ENCODE results near the gene LBH. TPM values are rescaled to one million over a fixed set of nuclear protein-coding genes. Genes with fewer than 3 reads are reported as not detected.
A peak's percentile ranks its signal among the peaks of the same experiment; 100 is the strongest.

The LBH gene
- total RNA-seq, 1 donor from 2014 or later, result 56.4 TPM

GRCh38 chr2:30235008-30235655, 3.8 kb downstream of the LBH start:
- no peak for DNase-seq

GRCh38 chr2:30235859-30236535, 4.7 kb downstream of the LBH start:
- no peak for DNase-seq

- no peak for DNase-seq
These were observed 5.4 kb downstream of the LBH start for GRCh38 chr2:30236591-30237238.

- no peak for DNase-seq
These were observed 6.1 kb downstream of the LBH start for GRCh38 chr2:30237239-30237965.

DNA sequence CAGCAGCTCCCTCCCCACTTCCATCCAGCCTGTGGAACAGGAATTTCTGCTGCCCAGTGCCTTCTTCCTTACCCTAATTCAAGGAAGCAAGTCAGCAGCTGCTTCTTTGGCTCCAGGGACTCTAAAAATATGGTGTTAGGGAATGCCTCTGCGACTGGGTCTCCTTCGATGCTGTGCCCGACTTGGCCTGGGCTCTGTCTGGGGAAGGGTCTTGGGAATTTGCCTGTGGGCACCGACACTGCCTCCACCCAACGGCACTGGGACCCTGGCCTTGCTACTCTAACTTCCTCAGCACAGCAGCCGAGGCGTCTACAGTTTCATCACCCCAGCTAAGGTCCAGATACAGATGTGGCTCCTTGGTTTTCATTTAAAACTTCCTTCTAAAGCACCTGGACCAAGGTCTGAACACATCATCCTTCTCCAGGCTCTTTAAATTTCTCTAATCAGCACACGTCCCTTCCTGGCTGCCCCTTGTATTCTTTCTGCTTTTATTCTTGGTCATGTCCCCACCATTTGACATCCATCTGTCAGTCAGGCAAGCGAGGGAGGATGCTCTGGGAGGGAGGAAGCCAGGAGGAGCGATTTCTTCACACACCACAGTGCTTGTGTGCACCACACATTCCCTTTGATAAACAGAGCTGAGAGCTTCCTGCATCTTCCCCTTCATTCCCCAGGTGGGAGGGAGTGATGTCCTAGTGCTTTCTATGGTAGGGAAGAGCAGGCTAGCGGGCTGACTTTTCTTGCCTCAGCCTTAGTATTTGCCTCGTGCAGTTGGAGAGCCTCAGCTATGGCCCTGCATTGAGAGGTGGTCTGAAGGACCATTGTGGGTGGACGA, 6.8 kb downstream of the LBH start:
- no peak for DNase-seq

DNA sequence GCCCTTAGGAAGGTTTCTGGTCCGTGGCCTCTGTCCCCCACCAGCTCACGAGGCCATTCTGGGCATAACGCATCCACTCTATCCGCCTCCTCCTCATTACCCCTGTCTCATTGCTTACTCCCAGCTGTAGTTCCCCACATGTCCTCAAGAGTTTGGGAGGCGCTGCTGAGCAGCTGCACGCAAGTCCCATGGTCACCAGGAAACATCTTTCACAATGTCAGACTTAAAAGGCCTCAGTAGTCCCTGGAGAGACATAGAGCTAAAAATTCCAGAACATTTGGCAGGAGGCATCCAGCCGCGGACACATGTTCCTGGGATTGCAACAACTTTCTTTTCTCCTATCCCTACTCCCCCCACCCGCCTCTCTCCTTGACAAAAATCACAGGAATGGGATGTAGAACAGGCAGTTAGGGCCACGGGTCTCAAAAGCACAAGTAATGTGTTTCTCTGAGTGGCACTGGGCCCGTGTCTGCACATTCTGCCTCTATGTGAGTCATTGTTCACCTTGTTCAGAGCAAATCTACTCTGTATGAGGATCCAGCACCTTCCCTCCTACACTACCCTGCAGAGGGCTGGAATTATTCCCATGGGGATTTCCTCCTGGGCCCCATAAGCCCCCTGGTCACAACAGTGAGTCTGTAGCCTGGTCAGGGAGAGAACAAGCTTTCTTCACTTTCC, 8.1 kb downstream of the LBH start:
- DNase-seq, result peak; percentile 84

DNA sequence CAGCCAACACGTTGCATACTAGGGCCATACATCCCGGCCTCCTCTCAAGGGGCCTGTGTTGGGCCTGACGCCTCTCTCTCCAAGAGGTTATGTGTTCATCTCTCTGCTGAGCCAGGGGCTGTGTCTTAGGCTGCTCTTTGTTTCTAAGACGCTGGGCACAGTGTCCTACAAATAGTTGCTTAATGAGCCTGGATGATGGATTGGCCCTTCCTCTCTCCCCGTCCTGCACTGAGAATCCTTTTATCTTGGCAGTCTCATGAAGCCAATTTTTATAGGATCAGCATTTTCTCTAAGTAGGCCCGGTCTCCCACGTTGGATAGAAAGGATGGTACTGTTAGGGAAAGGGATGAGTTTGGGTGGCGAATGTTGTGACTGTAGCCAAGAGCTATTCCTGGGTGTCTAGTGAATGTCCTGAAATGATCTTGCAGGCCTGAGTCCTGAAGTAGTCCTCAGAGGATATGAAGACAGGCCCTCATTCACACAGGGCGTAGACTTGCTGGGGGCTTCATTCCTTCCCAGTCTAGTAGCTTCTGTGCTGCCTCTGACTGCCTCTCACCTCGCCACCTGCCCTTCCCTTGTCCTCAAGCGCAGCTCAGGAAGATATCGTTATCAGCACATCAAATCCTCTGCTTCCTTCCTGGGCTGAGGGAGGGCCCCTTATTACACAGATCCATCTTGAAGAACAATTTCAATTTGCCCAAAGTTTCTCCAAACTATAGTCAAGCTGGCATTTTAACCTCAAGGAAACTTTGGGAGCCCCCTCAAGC, 8.8 kb downstream of the LBH start:
- no peak for DNase-seq

DNA sequence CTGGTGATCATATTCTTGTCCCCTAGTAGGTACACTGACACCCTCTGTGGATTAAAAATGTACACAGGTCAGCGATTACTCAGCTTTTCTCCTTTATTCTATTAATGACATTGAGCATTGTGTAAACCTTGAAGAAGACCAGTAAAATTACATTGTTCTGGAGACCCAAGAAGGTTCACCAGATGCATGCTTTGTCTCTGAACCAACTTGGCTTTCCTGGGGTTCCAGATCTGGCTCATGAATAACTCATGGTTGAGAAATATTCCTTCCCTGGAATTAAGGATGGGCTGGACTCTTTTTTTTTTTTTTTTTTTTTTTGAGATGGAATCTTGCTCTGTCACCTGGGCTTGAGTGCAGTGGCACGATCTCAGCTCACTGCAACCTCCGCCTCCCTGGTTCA, 11.9 kb downstream of the LBH start:
- no peak for DNase-seq

- no peak for DNase-seq
These were observed 14.0 kb downstream of the LBH start for GRCh38 chr2:30245364-30245763.

DNA sequence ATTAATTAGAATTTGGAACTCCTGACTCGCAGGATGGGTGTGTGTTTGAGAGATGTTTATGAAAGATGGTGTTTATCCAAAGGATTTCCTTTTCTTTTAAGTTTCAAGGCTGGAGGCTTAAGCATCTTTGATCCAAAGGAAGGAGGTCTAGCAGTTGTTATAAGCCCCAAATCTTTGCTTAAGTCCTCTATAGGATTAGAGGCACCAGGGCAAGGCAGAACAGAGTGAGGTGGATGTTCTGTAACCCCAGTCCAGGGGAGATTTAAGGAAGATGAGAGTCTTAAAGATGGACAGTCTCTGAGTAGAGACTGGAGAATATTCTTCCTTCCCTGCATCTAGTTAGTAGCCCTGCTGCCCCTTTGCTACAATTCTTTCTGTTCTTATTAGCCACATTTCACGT, 17.5 kb downstream of the LBH start:
- no peak for DNase-seq

- no peak for DNase-seq
These were observed 18.0 kb downstream of the LBH start for GRCh38 chr2:30249354-30249753.

GRCh38 chr2:30250421-30250820, 19.1 kb downstream of the LBH start:
- no peak for DNase-seq

- DNase-seq, result peak; percentile 74
These were observed 21.7 kb downstream of the LBH start for GRCh38 chr2:30252723-30253701.

GRCh38 chr2:30253873-30254684, 22.7 kb downstream of the LBH start:
- DNase-seq, result no peak

- DNase-seq, result no peak
These were observed 23.3 kb downstream of the LBH start for GRCh38 chr2:30254685-30255001.

- no peak for DNase-seq
These were observed 23.7 kb downstream of the LBH start for GRCh38 chr2:30255026-30255425.

DNA sequence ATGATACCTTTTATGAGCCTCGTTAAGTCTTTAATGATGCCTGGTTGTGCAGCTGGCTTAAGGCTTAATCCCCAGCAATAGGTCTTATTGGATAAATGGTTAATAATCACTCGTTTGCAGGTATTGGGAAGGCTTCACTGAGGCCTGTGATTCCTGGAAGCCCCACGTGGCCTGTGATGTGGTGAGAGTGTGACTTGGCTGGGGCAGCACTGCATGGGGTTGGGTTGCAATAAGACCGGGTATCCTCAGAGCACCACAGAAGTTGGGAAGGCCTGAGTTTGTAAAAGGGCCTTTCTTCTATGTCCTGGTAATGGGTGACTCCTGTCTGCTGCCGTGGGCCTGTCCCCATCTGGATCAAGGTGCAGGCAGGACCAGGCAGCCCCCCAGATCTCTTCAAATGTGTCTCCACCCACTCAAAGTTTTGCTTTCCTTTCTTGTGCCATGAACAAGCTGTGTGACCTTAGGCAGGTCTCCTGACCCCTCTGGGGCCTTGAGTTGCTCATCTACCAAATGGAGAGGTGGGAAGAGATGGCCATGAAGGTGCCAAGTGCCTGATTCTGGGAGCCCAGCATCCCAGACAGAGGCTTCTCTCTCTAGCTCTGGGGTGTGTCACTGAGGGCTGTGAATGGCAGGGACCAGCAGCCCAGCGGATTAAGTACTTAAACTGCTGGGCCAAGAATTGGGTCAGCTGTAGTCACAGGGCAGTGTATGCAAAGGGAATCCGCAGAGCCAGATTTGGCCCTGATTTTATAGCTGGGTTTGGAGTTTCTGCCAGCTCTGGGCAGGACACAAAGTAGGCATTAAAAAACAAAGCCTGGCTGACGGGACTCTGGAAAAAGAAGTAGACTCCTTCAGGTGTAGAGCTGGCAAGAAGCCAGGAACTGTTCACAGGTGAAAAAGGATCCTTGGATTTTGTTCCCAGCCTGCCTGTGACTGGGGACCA, 24.4 kb downstream of the LBH start:
- DNase-seq, result peak; percentile 56

Data from tongue (tissue), 2 donors.